GM23338 (cell line): ENCODE measurements around the gene CTNND2.

Experiments used
- CREB1 ChIP-seq: fragments of 250-450 bp; sonication (Bioruptor Pico); IDR thresholded peaks from 2 replicates; pipeline ENCODE4 v1.5.0; 2020; ENCODE audit warnings: low read depth, mild to moderate bottlenecking, moderate library complexity
- EZH2 ChIP-seq: fragments of 200-600 bp; sonication (generic); IDR thresholded peaks from one replicate; pipeline ENCODE4 v1.8.0; 2017; ENCODE audit warnings: antibody characterized with exemption, mild to moderate bottlenecking, low read depth; ENCODE audit not compliant: unreplicated experiment
- EZH2phosphoT487 ChIP-seq: fragments of 200-600 bp; sonication (generic); IDR thresholded peaks from one replicate; pipeline ENCODE4 v1.8.1; 2018; ENCODE audit warnings: antibody characterized with exemption; ENCODE audit not compliant: unreplicated experiment
- POLR2AphosphoS5 ChIP-seq: IDR thresholded peaks from 2 replicates; pipeline ENCODE4 v1.6.1; 2016; ENCODE audit warnings: antibody characterized with exemption, low read depth
- TF ChIP-seq, protein P1 (sequence below), 2 experiments: fragments of 200-600 bp in 1 of 2; sonication (generic) in 1 of 2; conservative IDR thresholded peaks; 2 replicates each; pipeline versions ENCODE4 v1.5.1 to v1.6.1; 2016 to 2017; ENCODE audit warnings: antibody characterized with exemption in 2 of 2, low read depth in 2 of 2, mild to moderate bottlenecking in 2 of 2, moderate library complexity in 1 of 2
- TF ChIP-seq, protein P2 (sequence below): fragments of 250-450 bp; sonication (Bioruptor Pico); IDR thresholded peaks from 2 replicates; pipeline ENCODE4 v1.5.0; 2020; ENCODE audit warnings: mild to moderate bottlenecking, moderate library complexity

DNA sequence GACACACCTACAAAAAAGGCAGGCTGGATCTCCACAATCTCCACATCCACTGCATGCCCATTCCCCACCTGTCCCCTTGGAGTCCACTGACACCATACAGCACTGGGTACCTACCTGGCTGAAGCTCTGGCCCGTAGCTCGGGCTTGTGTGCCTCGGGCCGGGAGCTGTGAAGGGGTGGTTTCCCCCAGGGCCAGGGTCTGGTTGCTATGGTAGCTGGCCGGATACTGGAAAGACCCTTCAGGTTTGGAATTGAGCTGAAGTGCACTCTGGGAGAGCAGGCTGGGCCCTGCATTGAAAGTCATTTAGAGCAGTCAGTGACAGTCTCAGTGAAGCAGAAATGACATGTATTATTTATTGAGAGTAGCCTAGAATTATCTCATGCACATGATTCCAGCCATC, 507.3 kb downstream of the CTNND2 start:
- TF ChIP-seq, protein P1, sequence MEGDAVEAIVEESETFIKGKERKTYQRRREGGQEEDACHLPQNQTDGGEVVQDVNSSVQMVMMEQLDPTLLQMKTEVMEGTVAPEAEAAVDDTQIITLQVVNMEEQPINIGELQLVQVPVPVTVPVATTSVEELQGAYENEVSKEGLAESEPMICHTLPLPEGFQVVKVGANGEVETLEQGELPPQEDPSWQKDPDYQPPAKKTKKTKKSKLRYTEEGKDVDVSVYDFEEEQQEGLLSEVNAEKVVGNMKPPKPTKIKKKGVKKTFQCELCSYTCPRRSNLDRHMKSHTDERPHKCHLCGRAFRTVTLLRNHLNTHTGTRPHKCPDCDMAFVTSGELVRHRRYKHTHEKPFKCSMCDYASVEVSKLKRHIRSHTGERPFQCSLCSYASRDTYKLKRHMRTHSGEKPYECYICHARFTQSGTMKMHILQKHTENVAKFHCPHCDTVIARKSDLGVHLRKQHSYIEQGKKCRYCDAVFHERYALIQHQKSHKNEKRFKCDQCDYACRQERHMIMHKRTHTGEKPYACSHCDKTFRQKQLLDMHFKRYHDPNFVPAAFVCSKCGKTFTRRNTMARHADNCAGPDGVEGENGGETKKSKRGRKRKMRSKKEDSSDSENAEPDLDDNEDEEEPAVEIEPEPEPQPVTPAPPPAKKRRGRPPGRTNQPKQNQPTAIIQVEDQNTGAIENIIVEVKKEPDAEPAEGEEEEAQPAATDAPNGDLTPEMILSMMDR (conservative IDR thresholded peaks at IDR 0.05; ENCODE audit: low read depth in 2 of 2): no peak
- TF ChIP-seq EZH2 (no peak), EZH2phosphoT487 (no peak), CREB1 (CRISPR knock-in tag) (no peak), POLR2AphosphoS5 (no peak)
- TF ChIP-seq, protein P2, sequence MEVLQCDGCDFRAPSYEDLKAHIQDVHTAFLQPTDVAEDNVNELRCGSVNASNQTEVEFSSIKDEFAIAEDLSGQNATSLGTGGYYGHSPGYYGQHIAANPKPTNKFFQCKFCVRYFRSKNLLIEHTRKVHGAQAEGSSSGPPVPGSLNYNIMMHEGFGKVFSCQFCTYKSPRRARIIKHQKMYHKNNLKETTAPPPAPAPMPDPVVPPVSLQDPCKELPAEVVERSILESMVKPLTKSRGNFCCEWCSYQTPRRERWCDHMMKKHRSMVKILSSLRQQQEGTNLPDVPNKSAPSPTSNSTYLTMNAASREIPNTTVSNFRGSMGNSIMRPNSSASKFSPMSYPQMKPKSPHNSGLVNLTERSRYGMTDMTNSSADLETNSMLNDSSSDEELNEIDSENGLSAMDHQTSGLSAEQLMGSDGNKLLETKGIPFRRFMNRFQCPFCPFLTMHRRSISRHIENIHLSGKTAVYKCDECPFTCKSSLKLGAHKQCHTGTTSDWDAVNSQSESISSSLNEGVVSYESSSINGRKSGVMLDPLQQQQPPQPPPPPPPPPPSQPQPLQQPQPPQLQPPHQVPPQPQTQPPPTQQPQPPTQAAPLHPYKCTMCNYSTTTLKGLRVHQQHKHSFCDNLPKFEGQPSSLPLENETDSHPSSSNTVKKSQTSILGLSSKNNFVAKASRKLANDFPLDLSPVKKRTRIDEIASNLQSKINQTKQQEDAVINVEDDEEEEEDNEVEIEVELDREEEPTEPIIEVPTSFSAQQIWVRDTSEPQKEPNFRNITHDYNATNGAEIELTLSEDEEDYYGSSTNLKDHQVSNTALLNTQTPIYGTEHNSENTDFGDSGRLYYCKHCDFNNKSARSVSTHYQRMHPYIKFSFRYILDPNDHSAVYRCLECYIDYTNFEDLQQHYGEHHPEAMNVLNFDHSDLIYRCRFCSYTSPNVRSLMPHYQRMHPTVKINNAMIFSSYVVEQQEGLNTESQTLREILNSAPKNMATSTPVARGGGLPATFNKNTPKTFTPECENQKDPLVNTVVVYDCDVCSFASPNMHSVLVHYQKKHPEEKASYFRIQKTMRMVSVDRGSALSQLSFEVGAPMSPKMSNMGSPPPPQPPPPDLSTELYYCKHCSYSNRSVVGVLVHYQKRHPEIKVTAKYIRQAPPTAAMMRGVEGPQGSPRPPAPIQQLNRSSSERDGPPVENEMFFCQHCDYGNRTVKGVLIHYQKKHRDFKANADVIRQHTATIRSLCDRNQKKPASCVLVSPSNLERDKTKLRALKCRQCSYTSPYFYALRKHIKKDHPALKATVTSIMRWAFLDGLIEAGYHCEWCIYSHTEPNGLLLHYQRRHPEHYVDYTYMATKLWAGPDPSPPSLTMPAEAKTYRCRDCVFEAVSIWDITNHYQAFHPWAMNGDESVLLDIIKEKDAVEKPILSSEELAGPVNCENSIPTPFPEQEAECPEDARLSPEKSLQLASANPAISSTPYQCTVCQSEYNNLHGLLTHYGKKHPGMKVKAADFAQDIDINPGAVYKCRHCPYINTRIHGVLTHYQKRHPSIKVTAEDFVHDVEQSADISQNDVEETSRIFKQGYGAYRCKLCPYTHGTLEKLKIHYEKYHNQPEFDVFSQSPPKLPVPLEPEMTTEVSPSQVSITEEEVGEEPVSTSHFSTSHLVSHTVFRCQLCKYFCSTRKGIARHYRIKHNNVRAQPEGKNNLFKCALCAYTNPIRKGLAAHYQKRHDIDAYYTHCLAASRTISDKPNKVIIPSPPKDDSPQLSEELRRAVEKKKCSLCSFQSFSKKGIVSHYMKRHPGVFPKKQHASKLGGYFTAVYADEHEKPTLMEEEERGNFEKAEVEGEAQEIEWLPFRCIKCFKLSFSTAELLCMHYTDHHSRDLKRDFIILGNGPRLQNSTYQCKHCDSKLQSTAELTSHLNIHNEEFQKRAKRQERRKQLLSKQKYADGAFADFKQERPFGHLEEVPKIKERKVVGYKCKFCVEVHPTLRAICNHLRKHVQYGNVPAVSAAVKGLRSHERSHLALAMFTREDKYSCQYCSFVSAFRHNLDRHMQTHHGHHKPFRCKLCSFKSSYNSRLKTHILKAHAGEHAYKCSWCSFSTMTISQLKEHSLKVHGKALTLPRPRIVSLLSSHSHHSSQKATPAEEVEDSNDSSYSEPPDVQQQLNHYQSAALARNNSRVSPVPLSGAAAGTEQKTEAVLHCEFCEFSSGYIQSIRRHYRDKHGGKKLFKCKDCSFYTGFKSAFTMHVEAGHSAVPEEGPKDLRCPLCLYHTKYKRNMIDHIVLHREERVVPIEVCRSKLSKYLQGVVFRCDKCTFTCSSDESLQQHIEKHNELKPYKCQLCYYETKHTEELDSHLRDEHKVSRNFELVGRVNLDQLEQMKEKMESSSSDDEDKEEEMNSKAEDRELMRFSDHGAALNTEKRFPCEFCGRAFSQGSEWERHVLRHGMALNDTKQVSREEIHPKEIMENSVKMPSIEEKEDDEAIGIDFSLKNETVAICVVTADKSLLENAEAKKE: no peak
